PC-3 (cell line): Measurements from ENCODE around the gene CALN1. TPM values are rescaled to one million over a fixed set of nuclear protein-coding genes. Genes with fewer than 3 reads are reported as not detected.

Experiments used
- ATAC-seq: fragments of 200-7000 bp; cut with Tn5 transposase; 2 replicates; pipeline ENCODE4 v1.9.1; 2020; ENCODE audit warnings: mild to moderate bottlenecking, moderate library complexity
- BruUV-seq: library from RNA; stranded (reverse); fragments of 400-500 nt; replicated peaks from 2 replicates; lab custom pipeline; 2021; lab: Mats Ljungman, UMichigan
- CTCF ChIA-PET: fragments of 300-600 bp; sonication (Branson Sonifier 250); formaldehyde crosslinking; loops from one replicate; lab custom pipeline; 2022; ENCODE audit warnings: antibody characterized with exemption; lab: Charles Lee
- POLR2A ChIA-PET: fragments of 300-600 bp; sonication (Branson Sonifier 250); formaldehyde crosslinking; loops from one replicate; lab custom pipeline; 2022; ENCODE audit warnings: antibody characterized with exemption; ENCODE audit not compliant: unreplicated experiment; lab: Charles Lee
- DNase-seq: peaks from one replicate; pipeline ENCODE4 v3.0.0-alpha.2; 2015
- H2AFZ ChIP-seq: fragments of 300-600 bp; sonication (generic); 2 replicates; pipeline ENCODE4 v1.6.0; 2016; ENCODE audit warnings: antibody characterized with exemption, low read length
- H3F3A ChIP-seq: fragments of 300-600 bp; sonication (generic); one replicate; pipeline ENCODE4 v1.6.0; 2017; ENCODE audit warnings: antibody characterized with exemption, low read length, control low read depth, mild to moderate bottlenecking; ENCODE audit not compliant: unreplicated experiment
- H3K27ac ChIP-seq: fragments of 300-600 bp; sonication (generic); 2 replicates; pipeline ENCODE4 v1.5.1; 2016; ENCODE audit warnings: mild to moderate bottlenecking, low read length
- H3K27me3 ChIP-seq: fragments of 300-600 bp; sonication (generic); 2 replicates; pipeline ENCODE4 v1.6.1; 2016; ENCODE audit warnings: low read length, mixed read lengths
- H3K36me3 ChIP-seq: fragments of 300-600 bp; sonication (generic); 2 replicates; pipeline ENCODE4 v1.6.1; 2016; ENCODE audit warnings: low read depth, mixed run types, low read length, mixed read lengths
- H3K4me1 ChIP-seq: fragments of 300-600 bp; sonication (generic); 2 replicates; pipeline ENCODE4 v1.5.1; 2016; ENCODE audit warnings: low read length; ENCODE audit not compliant: insufficient read depth
- H3K4me2 ChIP-seq: fragments of 300-600 bp; sonication (generic); 2 replicates; pipeline ENCODE4 v1.6.0; 2016; ENCODE audit warnings: low read length
- H3K4me3 ChIP-seq: fragments of 300-600 bp; sonication (generic); 2 replicates; pipeline ENCODE4 v1.5.1; 2016; ENCODE audit warnings: mild to moderate bottlenecking, low read length, mixed read lengths
- H3K79me2 ChIP-seq: fragments of 300-600 bp; sonication (generic); 2 replicates; pipeline ENCODE4 v1.6.1; 2017; ENCODE audit warnings: low read length, mixed read lengths
- H3K9ac ChIP-seq: fragments of 300-600 bp; sonication (generic); 2 replicates; pipeline ENCODE4 v1.6.0; 2016; ENCODE audit warnings: mild to moderate bottlenecking, low read length
- H3K9me2 ChIP-seq: fragments of 300-600 bp; sonication (generic); replicated peaks from 2 replicates; pipeline ENCODE4 v1.6.1; 2016; ENCODE audit warnings: mixed run types, low read length, mixed read lengths
- H3K9me3 ChIP-seq: fragments of 300-600 bp; sonication (generic); 2 replicates; pipeline ENCODE4 v1.6.1; 2016; ENCODE audit warnings: low read length, mixed read lengths
- H4K20me1 ChIP-seq: fragments of 300-600 bp; sonication (generic); 2 replicates; pipeline ENCODE4 v1.6.1; 2016; ENCODE audit warnings: low read length, mixed read lengths
- EZH2 ChIP-seq: fragments of 300-600 bp; sonication (generic); IDR thresholded peaks from one replicate; pipeline ENCODE4 v1.6.1; 2017; ENCODE audit warnings: antibody characterized with exemption, mild to moderate bottlenecking, low read length; ENCODE audit not compliant: unreplicated experiment
- EZH2phosphoT487 ChIP-seq: fragments of 300-600 bp; sonication (generic); IDR thresholded peaks from 2 replicates; pipeline ENCODE4 v1.6.1; 2018; ENCODE audit warnings: mild to moderate bottlenecking, antibody characterized with exemption, low read length, borderline replicate concordance
- intact Hi-C: fragments of 100-400 bp; cut with micrococcal nuclease; formaldehyde crosslinking; loops from 2 replicates; pipeline ENCODE4 v1.9.0; 2023
- total RNA-seq: library from RNA; depleted of rRNA; stranded (reverse); fragments of >200 nt; gene quantifications from 2 replicates; pipeline ENCODE4 v1.2.3, GENCODE V29; 2014
- TF ChIP-seq, protein P1 (sequence below): fragments of 300-600 bp; sonication (generic); conservative IDR thresholded peaks from 2 replicates; pipeline ENCODE4 v1.5.1; 2017; ENCODE audit warnings: antibody characterized with exemption, low read depth, mild to moderate bottlenecking, low read length

CALN1 gene
- total RNA-seq, 1 experiment from 2014 or later = not detected

DNA sequence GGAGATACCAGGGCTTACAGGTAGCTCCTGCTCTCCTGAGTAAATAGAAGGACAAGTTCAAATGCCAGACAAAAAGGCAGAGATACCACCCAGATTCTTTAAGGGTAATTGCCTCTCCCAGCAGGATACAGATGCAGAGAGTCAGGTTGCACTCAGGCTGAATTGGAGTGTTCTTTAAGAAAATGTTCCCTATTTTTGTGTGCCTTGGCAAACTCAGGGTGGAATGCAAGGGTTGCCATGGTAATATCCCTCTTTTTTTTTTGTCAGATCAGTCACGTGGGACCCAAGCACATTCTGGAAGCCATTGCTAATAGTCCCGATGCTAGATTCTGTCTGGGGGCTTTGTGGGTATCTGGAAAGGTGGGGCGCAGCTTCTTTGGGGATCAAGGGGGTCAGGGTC, 628.0 kb downstream of the CALN1 start:
- H2AFZ ChIP-seq = no peak overlapping the region
- no peaks in the 10 kb centered on the region for H3K9me3 ChIP-seq
- no peak overlapping the region for H3K4me3 ChIP-seq
- DNase-seq (no peak), ATAC-seq (no peak)
- H3K4me2 ChIP-seq = no peak overlapping the region
- TF ChIP-seq EZH2phosphoT487 = no peak
- no peaks in the 10 kb centered on the region for H3K9me2 ChIP-seq
- H3K9ac ChIP-seq = no peak overlapping the region
- H3F3A ChIP-seq = no peaks in the 10 kb centered on the region
- no peak overlapping the region for H3K27ac ChIP-seq
- H3K79me2 ChIP-seq = no peaks in the 10 kb centered on the region
- no TSS peak for BruUV-seq
- CTCF ChIA-PET = no interaction called here
- no peaks in the 10 kb centered on the region for H3K4me1 ChIP-seq
- H3K36me3 ChIP-seq = no peaks in the 10 kb centered on the region
- H3K27me3 ChIP-seq = no peaks in the 10 kb centered on the region
- H4K20me1 ChIP-seq = no peaks in the 10 kb centered on the region
- POLR2A ChIA-PET = no interaction called here
- intact Hi-C loops = no loop called here

DNA sequence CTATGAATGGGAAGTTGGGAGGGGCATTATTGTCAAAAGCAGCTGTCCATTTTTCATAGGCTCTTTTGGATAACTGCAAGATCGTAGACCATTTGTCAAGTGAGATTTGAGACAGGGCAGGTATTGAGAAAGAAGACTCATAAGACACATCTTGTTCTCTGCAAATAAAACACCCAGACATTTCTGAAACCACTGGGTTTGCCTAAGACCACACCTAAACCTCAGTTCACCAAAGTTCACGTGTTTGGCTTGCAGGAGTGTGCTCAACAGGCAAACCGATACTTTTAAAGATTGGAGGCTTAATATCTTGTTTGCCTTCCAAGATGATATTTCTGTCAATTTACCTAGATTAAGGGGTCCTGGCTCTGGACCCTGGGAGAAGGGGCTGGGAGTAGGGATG, 628.4 kb downstream of the CALN1 start:
- Histone ChIP-seq H3K4me2 (no peak overlapping the region), H3K4me3 (no peak overlapping the region), H3K27ac (no peak overlapping the region), H3K79me2 (no peaks in the 10 kb centered on the region), H3K4me1 (no peaks in the 10 kb centered on the region), H2AFZ (no peak overlapping the region), H3K9ac (no peak overlapping the region), H3K9me3 (no peaks in the 10 kb centered on the region), H3K27me3 (no peaks in the 10 kb centered on the region), H3F3A (no peaks in the 10 kb centered on the region), H3K9me2 (no peaks in the 10 kb centered on the region), H3K36me3 (no peaks in the 10 kb centered on the region), H4K20me1 (no peaks in the 10 kb centered on the region)
- ChIA-PET CTCF (no interaction called here), POLR2A (no interaction called here)
- no peak for ATAC-seq
- no TSS peak for BruUV-seq
- no peak for DNase-seq
- TF ChIP-seq EZH2 (no peak), EZH2phosphoT487 (no peak)
- TF ChIP-seq, protein P1, sequence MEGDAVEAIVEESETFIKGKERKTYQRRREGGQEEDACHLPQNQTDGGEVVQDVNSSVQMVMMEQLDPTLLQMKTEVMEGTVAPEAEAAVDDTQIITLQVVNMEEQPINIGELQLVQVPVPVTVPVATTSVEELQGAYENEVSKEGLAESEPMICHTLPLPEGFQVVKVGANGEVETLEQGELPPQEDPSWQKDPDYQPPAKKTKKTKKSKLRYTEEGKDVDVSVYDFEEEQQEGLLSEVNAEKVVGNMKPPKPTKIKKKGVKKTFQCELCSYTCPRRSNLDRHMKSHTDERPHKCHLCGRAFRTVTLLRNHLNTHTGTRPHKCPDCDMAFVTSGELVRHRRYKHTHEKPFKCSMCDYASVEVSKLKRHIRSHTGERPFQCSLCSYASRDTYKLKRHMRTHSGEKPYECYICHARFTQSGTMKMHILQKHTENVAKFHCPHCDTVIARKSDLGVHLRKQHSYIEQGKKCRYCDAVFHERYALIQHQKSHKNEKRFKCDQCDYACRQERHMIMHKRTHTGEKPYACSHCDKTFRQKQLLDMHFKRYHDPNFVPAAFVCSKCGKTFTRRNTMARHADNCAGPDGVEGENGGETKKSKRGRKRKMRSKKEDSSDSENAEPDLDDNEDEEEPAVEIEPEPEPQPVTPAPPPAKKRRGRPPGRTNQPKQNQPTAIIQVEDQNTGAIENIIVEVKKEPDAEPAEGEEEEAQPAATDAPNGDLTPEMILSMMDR = no peak
- intact Hi-C loops = no loop called here

DNA sequence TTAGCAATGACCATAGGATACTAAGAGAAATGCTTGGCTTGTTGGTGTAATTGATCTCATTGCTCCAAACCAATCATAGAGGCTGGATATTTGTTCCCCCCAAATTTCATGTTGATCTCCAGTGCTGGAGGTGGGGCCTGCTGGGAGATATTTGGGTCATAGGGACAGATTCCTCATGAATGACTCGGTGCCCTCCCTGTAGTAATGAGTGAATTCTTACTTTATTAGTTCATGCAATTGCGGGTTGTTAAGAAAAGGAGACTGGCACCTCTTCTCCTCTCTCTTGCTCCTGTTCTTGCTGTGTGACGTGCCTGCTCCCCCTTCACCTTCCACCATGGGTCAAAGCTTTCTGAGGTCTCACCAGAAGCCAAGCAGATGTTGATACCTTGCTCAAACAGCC, 630.1 kb downstream of the CALN1 start:
- no peaks in the 10 kb centered on the region for H3K79me2 ChIP-seq
- H3K4me2 ChIP-seq = no peak overlapping the region
- DNase-seq (no peak), ATAC-seq (no peak)
- CTCF ChIA-PET = no interaction called here
- H3K27me3 ChIP-seq = no peaks in the 10 kb centered on the region
- no peaks in the 10 kb centered on the region for H3K36me3 ChIP-seq
- no peaks in the 10 kb centered on the region for H3K9me3 ChIP-seq
- BruUV-seq = no TSS peak
- no peak overlapping the region for H2AFZ ChIP-seq
- H3K9me2 ChIP-seq = no peaks in the 10 kb centered on the region
- no peak overlapping the region for H3K4me3 ChIP-seq
- TF ChIP-seq EZH2 = no peak
- TF ChIP-seq, protein P1 = no peak
- no peak for TF ChIP-seq EZH2phosphoT487
- POLR2A ChIA-PET = no interaction called here
- H3F3A ChIP-seq = no peaks in the 10 kb centered on the region
- intact Hi-C loops = no loop called here
- H3K27ac ChIP-seq = no peak overlapping the region
- no peak overlapping the region for H3K9ac ChIP-seq
- no peaks in the 10 kb centered on the region for H4K20me1 ChIP-seq
- no peaks in the 10 kb centered on the region for H3K4me1 ChIP-seq
